ENCODE measurements around the gene CNOT11.

The CNOT11 gene

GRCh38 chr2:101262142-101262541 lies 9.5 kb downstream of the CNOT11 start:
- no peak for DNase-seq (ENCODE audit: extremely low read depth, low read depth)
- no peak for TF ChIP-seq CTCF (IDR thresholded peaks at IDR 0.05; ENCODE audit: low read depth, low read length, missing control alignments)
- H3K4me3 ChIP-seq (replicated peaks; ENCODE audit: low read depth, low read length): no peak overlapping the region

GRCh38 chr2:101263377-101263800 lies 10.7 kb downstream of the CNOT11 start:
- no peak for TF ChIP-seq CTCF (IDR thresholded peaks at IDR 0.05; ENCODE audit: low read depth, low read length, missing control alignments)
- no peak for DNase-seq (ENCODE audit: extremely low read depth, low read depth)
- H3K4me3 ChIP-seq (replicated peaks; ENCODE audit: low read depth, low read length): no peak overlapping the region

- no peak for TF ChIP-seq CTCF (IDR thresholded peaks at IDR 0.05; ENCODE audit: low read depth, low read length, missing control alignments)
- no peak for DNase-seq (ENCODE audit: extremely low read depth, low read depth)
- H3K4me3 ChIP-seq (replicated peaks; ENCODE audit: low read depth, low read length): no peak overlapping the region
These were observed 11.8 kb downstream of the CNOT11 start for GRCh38 chr2:101264360-101264939.

- no peak for TF ChIP-seq CTCF (IDR thresholded peaks at IDR 0.05; ENCODE audit: low read depth, low read length, missing control alignments)
- DNase-seq (ENCODE audit: extremely low read depth, low read depth): no peak
- no peak overlapping the region for H3K4me3 ChIP-seq (replicated peaks; ENCODE audit: low read depth, low read length)
These were observed 13.3 kb downstream of the CNOT11 start for GRCh38 chr2:101265893-101266499.

- H3K4me3 ChIP-seq (replicated peaks; ENCODE audit: low read depth, low read length): no peak overlapping the region
- DNase-seq (ENCODE audit: extremely low read depth, low read depth): no peak
- TF ChIP-seq CTCF (IDR thresholded peaks at IDR 0.05; ENCODE audit: low read depth, low read length, missing control alignments): no peak
These were observed 15.3 kb downstream of the CNOT11 start for GRCh38 chr2:101267671-101268656.

- no peak for TF ChIP-seq CTCF (IDR thresholded peaks at IDR 0.05; ENCODE audit: low read depth, low read length, missing control alignments)
- H3K4me3 ChIP-seq (replicated peaks; ENCODE audit: low read depth, low read length): no peak overlapping the region
- no peak for DNase-seq (ENCODE audit: extremely low read depth, low read depth)
These were observed 18.1 kb downstream of the CNOT11 start for GRCh38 chr2:101270700-101271259.

Measured in HFF-Myc (cell line).